NCI-H2171 treated with DMSO at 0.1 percent for 48 hours (cell line): ENCODE data around the gene NGDN.
A peak's percentile ranks its signal among the peaks of the same experiment; 100 is the strongest.
"Not testable (repeated sequence)": the region's sequence is repeated elsewhere in the genome, so short reads cannot be mapped to it uniquely, and the experiment has no call there.

Source experiments
- DNase-seq: peaks from one replicate; lab custom pipeline; 2025; lab: John Stamatoyannopoulos, UW

Gene NGDN

DNA sequence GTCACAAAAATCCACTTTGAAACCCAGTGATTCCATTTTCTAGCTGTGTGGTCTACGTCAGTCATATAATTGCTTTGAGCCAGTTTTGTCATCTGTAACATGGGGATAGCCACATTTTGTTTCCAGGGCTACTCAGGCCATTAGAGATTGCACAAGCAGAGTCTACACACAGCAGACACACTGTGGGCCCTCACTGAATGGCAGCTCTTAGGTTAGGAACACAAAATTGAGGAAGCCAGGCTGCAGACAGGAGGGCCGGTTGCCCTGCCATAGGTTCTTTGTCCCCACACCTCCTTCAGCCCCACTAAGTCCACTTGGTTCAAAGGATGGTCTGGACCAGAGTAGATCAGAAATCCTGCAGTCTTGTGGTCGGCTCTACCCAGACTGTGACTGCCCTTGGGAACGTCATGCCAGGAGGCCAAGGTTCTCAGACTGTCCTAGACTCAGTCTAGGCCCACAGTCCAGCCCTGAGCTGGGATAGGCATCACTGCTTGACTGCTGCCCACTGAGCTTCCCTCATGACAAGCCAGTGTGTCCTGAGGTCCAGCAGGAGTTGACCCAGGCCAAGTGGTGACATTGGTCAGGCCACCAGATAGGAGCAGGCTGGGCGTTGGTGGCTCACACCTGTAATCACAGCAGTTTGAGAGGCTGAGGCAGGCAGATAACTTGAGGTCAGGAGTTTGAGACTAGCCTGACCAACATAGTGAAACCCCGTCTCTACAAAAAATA lies 30.2 kb upstream of the NGDN start:
- DNase-seq: no peak

DNA sequence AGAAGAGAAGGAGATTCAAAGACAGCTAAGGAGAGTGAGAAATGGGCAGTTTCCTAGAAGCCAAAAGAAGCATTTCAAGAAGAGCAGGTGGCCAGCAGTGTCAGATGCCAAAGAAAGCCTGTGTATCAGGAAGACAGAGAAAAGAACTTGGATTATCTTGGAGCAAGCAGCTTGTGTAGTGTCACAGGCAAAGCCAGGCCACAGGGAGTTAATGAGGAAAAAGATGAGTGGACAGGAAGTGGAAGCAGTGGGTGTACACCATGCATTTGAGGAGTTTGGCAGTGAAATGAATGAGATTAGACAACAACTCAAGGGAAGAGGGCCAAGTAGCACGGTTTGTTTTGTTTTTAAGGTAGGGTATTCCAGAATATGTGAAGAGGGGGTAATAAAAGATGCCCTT lies 28.4 kb upstream of the NGDN start:
- no peak for DNase-seq

DNA sequence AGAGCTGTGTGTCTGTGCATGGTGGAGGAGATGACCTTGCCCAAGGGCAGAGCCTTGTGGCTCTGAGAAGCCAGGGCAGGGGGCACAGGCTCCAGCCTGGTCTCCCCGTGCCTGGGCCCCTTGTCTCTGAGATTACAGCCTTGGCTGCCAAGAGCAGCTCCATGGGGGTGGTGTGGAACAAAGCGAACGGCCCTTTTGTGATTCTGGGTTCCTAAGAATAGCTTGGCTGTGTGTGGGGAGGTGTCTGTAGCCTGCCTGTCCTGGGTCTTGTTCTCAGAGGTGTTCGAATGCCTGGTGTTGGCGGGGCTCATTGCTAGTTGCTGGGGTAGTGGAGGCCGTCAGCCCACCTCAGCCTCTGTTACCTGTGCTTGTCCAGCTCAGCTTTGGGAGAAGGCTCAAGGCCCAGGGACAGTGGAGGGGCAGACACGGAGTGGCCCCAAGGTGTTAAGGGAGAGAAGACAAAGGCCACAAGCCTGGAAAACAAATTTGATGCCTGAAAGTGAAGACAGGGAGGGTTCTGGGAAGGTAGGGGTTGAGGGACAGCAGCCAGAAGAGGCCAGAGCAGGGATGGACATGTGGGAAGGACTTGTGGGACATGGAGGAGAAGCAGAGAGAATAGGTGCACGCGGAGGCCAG lies 26.7 kb upstream of the NGDN start:
- no peak for DNase-seq

DNA sequence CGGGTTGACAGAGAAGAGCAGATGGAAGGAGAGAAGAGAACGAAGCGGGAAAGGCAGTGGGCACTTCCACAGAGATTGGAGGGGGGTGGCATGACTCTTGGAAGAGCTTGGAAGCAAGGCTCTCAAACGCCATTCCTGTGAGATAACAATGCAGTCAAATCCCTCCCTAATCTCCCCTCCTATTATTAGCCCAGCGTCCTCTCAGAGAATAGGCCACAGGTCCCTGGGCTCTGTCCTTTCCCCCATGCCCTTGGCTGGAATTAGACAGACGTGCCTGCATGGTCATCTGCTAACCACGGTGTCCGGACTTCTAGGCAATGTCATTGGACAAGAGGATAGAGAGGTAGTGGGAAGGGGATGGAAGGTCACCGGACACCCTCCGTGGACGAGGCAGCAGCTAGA lies 26.1 kb upstream of the NGDN start:
- DNase-seq: no peak

DNA sequence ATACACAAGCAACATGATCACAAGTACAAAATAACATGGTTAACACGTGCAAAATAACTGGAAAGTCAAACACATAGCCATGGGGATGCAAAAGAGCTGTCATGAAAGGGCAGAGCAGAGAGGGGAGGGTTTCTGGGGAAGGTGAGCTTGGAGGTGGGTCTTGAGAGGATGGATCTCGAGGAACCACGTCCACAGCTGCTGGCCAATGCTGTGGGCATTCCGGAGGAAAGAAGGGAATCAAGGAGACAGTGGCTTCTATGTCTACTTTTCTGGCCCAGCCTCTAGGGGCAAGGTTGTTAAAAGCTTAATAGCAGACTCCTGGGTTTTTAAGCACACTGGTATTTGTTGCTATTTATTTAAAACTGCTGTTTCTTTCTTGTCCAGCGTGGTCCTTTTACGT lies 25.6 kb upstream of the NGDN start:
- no peak for DNase-seq

DNA sequence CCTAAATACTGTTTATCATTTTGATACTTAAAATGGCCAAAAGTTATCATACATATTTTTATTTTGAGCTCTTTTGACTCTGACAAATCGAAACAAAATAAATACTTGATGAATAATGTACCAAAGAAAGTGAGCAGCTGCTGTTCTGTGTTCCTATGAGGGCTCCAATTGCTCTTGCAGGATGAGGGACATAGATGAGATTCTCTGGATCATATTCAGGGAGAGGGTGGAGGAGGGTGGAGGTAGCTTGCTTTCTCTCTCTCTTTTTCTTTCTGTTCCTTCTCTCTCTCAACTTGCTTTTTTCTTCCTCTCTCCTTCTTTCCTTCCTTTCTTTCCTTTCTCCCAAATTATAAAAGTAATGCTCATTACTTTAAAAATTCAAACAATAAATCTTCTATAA lies 25.2 kb upstream of the NGDN start:
- no peak for DNase-seq

DNA sequence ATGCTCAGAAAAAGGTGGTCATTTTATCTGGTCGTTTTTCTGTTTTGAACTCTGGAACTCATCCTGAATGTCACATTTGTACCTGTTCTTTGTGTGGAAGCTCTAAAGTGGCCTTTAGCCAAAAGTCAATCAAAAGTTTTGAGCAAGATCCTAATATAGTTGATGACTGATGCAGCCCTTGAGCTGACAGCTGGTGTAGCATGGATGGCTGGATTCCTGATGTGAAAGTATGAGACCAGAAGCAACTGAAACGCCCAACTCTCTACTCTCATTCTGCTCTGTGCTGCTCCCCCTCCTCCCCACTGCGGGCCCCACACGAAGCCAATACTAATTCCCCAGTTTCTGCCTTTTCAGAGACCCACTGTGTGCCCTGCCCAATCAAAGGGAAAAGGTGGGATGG lies 23.7 kb upstream of the NGDN start:
- DNase-seq: peak; percentile 69

DNA sequence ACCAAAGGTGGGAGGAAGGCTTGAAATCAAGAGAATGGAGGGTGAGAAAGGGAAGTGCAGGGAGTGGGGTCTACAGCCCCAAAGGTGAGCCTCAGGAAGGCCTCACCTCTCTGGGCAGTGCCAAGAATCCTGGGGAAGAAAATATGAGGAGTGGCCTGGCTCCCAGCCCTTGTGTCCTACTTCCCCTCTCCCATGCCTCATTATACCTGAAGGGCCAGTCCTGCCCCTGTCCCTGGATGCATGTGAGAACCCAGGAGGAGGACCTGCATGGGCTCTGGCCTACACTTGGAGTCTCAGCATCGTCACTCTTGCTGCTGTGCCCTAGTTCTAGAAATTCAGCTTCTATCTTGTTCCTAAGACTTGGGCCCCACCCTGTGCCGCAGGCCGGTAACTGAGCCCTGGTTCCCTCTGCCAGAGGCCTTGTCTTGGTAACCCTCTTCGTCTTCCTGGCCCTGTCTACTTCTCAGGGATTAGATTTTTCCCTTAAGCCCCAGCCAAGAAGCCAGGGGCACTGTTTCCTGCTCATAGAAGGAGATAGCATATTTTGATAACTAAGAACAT lies 23.1 kb upstream of the NGDN start:
- DNase-seq: no peak

DNA sequence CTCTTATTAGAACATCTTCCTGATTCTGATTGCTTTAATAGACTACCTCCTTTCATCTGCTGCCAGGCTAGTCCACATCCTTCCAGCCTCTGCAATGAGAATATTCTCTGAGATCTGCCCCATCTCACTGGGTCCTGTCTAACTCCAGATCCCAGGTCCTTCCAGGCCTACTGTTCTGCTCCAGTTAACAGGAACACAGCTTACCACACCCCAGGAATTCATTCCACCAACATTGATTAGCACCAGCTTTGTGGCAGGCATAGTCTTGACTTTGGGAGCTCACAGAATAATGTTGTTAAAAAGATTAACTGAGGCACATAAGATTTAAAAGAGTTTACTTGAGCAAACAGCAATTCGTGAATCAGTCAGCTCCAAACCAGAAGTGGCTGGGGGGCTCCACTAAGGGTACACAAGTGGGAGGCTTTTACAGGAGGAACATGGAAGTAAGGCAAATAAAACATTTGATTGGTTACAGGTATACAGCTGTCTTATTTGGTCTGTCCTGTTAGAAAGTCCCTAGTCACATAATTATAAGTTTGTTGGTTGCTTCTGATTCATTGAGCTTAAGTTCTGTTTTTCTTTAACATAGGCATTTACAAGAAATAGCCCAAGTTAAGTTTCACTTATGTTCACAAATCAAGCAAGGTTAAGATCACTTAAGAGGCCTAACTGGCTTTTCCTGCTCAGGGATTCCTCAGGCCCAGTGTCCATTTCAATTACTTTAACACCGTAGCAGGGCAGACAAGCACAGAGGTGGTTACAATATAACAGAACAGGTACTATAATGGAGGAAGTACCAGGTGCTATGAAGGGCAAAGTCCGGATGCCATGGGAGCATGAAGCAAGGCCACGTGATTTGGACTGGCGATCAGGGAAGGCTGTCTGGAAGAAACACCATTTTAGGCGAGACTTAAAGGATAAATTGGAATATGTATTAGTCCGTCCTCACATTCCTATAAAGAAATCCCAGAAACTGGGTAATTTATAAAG lies 21.8 kb upstream of the NGDN start:
- DNase-seq: no peak

DNA sequence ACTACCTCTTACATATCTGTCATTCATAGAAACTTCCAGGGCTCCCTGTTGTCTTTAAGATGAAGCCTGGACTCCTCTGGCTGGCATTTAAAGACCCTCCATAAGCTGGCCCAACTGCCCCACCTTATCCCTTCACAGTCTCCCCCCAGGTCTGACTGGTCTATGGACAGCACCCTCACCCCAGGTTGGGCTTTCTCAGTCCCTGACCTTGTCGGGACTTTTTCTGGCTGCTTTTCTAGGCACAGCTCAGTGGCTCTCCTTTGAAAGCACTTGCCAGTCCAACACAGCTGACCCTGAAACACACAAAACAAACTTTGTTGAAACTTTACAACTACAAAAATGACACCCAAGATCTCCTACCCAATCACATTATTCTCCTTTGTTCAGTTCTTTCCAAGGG lies 20.2 kb upstream of the NGDN start:
- DNase-seq: no peak

DNA sequence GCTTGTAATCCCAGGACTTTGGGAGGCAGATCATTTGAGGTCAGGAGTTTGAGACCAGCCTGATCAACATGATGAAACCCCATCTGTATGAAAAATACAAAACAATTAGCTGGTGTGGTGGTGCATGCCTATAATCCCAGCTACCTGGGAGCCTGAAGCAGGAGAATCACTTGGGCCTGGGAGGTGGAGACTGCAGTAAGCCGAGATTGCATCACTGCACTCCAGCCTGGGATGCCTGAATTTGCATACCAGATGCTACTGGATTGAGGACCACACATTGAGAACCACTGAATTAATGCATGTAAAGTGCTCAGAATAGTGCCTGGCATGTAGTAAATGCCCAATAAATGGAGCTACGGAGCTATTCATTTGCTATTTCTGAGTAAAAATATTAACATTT lies 19.1 kb upstream of the NGDN start:
- DNase-seq: no peak

DNA sequence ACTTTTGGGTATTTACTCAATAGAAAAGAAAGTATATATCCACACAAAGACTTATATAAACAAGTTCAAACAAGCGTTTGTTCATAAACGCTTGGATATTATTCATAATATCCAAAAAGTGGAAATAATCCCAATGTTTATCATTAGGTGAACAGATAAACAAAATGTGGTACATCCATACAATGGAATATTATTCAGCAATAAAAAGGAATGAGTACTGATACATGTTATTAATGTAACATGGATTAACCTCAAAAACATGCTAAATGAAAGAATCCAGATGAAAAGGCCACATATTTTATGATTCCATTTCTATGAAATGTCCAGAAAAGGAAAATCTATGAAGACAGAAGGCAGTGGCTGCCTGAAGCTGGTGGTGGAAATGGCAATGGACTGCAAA lies 17.3 kb upstream of the NGDN start:
- DNase-seq: no peak

DNA sequence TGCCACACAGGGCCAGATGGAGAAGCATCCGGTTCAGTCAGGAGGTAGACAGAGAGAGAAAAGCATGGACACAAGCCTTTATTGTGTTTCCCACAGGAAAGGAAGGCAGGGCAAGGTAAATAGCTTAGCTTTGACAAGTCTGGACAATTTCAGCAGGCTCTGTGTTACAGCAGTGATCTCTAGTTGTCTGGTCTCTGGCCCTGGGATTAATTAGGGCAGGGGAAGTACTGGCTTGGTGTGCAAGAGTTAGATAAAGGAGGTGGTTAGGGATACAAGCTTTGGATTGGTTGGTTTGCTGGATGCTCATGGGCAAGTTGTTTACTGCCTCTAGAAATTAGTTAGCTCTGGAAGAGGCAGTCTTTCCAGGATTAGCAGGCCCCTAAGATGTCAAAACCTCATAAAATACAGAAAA lies 15.1 kb upstream of the NGDN start:
- DNase-seq: peak; percentile 51

DNA sequence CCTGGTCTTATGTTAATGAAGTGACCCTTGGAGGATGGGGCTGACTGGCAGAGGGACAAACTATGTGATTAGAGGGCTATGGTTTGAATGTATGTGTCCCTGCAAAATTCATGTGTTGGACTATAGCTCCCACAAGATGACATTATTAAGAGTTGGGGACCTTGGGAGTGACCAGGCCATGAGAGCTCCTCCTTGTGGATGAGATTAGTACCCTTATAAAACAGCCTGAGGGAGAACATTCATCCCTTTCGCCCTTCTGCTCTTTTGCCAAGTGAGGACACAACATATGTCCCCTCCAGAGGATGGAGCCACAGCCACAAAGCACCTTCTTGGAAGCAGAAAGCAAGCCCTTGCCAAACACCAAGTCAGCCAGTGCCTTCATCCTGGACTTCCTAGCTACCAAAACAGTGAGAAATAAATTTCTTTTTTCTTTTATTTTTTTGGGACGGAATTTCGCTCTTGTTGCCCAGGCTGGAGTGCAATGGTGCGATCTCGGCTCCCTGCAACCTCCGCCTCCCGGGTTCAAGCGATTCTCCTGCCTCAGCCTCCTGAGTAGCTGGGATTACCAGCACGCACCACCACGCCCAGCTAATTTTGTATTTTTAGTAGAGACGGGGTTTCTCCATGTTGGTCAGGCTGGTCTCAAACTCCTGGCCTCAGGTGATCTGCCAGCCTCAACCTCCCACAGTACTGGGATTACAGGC lies 12.5 kb upstream of the NGDN start:
- not testable (repeated sequence) for DNase-seq

DNA sequence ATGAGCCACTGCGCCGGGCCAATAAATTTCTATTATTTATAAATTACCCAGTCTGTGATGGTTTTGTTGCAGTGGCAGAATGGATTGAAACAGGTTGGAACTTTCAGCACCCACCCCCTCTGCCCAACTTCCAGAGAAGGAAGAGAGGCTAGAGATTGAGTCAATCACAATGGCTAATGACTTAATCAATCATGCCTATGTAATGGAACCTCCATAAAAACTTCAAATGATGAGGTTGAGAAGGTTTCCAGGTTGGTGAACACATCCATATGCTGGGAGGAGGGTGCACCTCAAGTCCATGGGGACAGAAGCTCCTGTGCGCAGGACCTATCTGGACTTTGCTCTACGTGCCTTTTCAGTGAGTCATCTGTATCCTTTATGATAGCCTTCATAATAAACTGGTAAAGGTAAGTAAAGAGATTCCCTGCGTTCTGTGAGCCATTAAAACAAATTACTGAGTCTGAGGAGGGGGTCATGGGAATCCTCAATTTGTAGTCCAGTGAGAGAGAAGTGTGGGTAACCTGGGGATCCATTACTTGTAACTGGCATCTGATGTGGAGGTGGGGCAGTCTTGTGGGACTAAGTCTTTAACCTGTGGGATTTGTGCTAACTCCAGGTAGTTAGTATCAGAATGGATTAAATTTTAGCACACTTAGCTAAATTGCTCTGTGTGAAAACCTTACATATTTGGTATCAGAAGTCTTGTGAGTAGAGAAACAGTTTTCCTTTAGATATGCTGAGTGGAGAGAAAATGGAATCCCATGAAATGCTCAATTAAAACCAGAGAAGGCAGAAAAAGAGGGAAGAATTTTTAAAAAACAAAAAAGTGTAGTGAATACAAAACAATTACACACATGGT lies 11.7 kb upstream of the NGDN start:
- no peak for DNase-seq

DNA sequence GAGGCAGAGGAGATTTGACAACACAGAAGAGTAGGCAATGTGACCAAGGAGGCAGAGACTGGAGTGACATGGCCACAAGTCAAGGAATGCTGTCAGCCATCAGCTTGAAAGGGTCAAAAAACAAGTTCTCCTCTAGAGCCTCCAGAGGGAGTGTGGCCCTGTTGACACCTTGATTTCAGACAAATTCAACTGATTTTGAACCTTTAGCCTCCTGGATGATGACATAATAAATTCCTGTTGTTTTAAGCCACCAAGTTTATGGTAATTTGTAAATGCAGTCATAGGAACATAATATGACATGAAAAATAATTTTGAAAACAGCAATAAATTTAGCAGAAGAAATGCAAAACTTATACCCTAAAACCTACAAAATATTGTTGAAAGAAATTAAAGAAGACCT lies 8.5 kb upstream of the NGDN start:
- no peak for DNase-seq

DNA sequence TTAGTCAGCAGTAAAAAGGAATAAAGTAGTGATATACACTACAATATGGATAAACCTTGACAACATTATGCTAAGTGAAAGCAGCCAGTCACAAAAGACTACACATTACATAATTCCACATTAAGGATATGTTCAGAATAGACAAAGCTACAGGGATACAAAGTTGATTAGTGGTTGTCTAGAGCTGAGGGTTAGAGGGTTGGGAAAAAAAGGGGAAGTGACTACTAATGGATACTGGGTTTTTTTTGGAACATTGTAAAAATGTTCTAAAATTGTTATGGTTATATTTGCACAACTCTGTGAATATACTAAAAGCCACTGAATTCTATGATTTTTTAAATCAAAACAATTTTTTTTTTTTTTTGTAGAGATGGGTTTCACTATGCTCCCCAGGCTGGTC lies 4.8 kb upstream of the NGDN start:
- DNase-seq: no peak

DNA sequence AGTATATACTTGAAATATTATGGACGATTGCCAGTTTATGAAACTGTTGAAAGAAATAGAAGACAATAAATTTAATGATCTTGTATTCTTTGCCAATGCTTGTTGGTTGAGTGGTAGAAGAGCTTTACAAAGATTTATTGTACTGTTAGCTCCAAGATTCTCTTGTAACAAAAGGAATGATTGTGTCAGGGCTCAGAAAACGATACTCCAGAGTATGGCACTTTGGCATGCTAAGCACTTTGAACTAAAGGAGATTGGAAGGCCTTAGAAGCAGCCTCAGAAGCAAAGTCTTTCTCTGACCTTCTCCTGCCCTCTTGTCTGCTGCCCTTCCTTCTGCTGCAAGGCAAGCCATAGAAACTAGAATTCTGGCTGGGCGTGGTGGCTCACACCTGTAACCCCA lies 4.2 kb upstream of the NGDN start:
- no peak for DNase-seq

DNA sequence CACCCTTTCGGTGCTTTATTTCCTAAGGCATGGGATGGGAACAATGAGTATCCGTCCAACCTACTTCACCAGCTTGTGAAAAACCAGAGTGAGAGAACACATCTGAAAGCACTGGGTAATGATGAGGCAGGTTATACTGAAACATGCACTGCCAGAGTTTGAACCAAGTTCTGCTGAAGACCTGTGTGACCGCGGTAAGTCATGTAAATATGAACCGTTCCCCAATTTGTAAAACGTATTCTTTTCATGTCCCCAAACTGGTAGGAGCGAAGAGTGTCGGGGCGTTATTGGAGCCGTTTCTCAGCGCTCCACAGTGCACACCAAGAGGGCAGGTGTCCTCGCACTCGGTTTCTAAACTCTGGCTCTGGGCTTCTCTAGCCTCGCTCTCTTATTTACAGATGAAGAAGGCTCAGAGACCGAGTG lies 788 bp upstream of the NGDN start:
- peak; percentile 44 for DNase-seq

DNA sequence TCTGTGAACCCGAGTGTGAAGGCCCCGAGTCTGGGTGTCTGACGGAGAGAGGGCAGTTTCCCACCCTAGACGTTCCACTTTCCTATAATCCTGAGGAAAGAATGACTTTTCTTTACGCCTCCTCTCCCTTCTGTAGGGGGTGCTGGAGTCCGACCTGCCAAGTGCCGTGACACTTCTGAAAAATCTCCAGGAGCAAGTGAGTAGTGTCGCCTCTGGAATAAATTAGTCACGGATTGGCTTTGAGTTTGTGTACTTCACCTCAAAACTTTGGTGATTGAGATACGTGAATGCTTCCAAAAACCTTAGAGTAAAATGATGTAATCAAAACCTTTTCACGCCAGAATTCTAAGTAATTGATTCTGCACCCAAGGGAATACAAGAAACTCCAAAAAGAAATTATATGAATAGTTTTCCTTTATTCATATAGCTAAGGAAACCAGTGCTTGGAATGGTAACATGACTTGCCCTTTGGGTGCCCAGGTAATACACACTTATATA lies 452 bp downstream of the NGDN start:
- no peak for DNase-seq

DNA sequence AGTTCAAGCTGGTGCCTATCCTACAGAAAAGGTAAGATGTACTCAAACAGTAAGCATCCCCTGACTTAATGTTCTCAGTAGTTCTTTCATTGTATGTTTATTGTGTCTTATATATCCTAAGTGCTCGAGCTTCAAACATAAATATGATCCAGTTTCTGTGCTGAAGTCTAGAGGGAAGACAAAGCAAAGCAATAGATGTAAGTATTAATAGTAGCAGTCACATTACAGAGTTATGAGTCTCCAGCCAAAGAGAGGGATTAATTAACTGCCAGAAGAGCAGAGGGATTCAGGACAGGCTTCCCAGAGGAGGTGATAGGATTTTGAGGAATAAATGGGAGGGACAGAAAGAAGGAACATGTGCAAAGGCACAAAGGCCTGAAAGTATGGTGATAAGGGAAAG lies 1.4 kb downstream of the NGDN start:
- DNase-seq: no peak
